HG02970 (cell line): ENCODE measurements around the gene ERCC1.
"Not testable (repeated sequence)": the region's sequence is repeated elsewhere in the genome, so short reads cannot be mapped to it uniquely, and the experiment has no call there.

Experiments
- ATAC-seq: cut with Tn5 transposase; IDR thresholded peaks from one replicate; pipeline ENCODE4 v1.9.1; 2021; ENCODE audit warnings: mild to moderate bottlenecking, moderate library complexity, moderate number of reproducible peaks; ENCODE audit not compliant: unreplicated experiment, low FRiP score

The ERCC1 gene

DNA sequence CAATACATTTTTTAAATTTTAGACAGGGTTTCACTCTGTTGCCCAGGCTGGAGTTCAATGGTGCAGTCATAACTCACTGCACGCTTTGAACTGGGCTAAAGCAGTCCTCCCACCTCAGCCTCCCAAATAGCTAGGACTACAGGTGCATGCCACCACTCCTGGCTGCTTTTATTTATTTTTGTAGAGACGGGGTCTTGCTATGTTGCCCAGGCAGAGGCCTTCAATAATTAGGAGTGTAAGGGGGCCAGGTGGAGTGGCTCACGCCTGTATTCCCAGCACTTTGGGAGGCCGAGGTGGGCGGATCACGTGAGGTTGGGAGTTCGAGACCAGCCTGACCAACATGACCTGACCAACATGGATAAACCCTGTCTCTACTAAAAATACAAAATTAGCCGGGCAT, 8.8 kb upstream of the ERCC1 start:
- not testable (repeated sequence) for ATAC-seq

DNA sequence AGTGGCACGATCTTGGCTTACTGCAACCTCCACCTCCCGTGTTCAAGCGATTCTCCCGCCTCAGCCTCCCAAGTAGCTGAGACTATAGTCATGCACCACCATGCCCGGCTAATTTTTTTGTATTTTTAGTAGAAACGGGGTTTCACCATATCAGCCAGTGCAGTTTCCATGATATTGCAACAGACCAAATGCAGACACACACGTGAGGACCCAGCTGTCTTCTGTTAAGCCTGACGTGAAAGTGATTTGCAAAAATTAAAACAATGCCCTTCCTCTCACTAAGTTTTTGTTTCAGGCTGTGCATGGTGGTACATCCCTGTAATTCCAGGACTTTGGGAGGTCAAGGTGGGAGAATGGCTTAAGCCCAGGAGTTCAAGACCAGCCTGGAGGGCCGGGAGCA, 7.3 kb upstream of the ERCC1 start:
- not testable (repeated sequence) for ATAC-seq

DNA sequence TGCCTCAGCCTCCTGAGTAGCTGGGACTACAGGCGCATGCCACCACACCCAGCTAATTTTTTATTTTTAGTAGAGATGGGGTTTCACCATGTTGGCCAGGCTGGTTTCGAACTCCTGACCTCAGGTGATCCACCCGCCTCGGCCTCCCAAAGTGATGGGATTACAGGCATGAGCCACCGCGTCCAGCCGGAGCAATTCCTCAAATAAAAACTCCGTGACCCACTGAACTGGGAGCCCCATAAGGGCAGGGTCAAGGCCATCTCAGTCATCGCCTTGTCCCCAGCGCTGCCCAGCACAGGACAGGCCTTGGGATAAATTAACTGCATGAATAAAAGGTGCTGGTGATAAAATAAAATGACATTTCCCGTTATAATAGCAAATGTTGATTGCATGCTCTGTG, 6.2 kb upstream of the ERCC1 start:
- not testable (repeated sequence) for ATAC-seq

DNA sequence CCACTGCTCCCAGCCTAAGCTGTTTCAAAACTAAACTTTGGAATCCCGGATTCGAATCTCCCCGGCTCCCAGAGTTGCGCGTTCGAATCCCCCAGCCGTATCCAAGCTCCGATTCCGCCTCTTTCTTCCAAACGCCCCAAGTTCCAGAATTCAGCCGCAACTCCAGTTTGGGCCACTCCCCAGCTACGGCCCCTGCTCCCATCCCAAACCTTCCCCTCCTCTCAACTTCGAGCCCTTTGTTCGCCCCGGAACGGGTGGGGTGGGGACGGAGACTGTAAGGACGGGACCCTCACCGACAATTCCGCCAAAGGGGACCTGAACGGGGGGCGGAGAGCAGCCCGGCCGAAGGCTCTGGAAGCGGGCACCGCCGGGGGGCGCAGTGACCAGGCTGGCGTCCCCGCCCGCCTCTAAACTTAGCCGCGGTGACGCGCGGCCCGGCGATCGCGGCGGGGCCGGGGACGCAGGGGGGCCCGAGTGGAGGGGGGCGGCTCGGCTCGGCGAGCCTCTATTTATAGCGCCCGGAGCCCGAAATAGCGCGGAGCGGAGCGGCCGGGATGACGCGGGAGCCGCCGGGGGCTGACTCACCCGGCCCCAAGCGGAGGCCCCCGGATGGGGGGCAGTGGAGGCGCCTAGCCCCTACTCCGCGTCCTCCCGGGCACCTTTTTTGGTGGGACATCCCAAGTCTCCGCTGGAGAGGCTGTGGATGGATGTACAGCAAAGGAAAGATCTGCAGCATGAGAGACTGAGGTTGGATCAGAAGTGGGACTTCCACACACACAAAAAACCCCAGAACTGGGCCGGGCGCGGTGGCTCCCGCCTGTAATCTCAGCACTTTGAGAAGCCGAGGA, 4.9 kb upstream of the ERCC1 start:
- no peak for ATAC-seq

DNA sequence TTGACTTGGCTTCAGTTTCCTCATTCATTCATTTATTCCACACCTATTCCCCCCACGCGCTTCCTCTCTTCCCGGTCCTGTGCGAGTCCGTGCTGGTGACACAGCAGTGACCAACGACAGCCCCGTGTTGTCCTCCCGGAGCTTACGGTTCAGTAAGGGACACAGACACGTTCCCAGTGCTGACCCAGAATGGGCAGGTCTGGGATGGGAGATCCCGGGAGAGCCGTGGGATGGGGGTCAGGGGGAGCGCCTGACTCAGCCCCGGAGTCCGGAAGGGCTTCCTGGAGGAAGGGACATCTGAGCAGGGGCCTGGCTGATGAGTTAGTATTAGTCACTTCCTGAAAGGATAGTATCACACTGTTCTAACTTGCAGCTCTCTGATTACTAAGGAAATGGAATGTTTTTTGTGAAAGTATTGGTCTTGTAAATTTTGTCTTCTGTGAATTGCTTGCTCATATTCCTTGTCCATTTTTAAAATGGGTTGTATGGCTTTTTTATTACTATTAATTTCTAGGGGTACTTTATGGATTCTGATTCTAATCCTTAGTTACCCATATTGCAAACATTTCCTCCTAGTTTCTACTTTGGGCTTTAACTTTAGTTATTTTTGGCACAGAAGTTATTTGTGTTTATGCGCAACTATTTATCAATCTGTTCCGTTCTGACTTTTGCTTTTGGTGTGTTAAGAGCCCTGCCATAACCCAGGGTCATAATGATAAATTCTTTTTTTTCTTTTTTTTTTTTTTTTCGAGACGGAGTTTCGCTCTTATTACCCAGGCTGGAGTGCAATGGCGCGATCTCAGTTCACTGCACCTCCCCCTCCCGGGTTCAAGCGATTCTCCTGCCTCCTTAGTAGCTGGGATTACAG, 708 bp upstream of the ERCC1 start:
- ATAC-seq: peak; percentile 7

DNA sequence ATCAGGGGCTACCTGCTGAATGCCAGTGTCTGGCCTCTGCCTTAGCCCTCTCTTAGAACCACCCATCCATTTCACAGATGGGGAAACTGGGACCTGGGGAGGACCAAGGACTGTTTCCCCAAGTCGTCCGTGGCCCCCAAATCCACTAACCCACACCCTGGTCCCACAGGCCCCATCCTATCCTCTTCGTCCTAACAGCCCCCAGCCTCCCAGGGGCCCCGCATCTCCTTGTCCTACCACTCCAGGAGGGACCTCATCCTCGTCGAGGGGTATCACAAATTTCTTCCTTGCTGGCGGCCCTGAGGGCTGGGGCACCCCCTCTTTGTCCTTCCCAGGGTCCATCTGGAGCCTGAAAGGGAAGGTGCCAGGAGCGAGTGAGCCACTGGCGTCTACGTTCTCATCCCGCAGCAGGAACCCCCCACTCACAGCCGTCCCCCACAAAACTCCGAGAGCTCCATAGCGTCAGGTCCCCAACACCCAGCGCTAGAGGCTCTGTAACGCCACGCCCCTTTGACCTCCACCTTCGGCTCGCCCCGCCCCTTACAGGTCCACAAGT, 606 bp downstream of the ERCC1 start:
- ATAC-seq: no peak

DNA sequence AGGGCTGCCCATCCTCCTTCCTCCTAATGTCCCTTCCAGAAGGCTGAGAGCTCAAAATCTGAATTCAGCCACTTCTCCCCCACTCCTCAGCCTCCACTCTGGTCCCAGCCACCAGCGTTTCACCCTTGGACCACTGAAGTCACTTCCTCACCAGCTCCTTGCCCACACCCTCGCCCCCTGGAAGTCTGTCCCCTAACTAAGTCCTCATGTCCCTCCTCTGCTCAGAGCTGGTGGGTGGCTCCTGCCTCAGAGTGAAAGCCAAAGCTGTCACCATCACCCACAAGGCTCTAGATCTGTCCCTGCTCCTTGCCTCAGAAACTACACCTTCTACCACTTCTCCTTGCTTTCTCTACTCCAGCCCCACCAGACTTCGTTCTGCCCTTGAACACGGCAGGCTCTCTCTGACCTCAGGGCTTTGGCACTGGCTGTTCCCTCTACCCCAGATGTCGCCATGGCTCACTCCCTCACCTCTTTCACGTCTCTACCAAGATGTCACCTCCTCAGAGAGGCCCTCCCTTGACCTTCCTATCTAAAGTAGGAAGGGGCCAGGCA, 1.7 kb downstream of the ERCC1 start:
- no peak for ATAC-seq

DNA sequence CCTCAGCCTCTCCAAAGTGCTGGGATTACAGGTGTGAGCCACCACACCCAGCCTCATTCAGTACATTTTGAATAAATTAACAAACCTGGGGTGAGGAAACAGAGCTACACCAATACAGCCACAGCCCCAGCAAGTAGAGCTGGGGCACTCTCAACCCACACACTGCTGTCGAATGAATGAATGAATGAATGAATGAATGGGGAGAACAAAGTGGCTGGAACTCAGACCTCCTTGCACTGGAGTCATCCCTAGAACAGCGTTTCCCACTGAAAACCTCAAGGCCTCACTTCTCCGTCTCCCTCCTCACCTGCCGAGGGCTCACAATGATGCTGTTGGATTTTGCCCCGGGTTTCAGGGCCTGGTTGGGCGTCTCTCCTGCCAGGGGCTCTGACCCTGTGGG, 2.8 kb downstream of the ERCC1 start:
- no peak for ATAC-seq

DNA sequence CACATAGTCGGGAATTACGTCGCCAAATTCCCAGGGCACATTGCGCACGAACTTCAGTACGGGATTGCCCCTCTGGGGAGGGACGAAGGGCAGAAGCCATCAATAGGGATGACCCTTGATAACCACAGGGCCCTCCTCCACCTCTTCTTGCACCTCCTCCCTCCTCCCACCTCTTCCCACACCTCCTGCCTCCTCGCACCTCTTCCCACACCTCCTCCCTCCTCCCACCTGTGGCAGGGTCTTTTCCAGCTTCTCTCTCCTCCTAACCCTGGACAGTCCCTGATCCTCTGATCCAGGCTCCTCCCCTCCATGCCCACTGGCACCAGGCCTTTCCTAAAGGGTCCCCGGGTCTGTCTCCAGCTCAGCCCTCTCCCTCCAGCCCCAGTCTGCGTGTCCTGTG, 3.4 kb downstream of the ERCC1 start:
- ATAC-seq: no peak

DNA sequence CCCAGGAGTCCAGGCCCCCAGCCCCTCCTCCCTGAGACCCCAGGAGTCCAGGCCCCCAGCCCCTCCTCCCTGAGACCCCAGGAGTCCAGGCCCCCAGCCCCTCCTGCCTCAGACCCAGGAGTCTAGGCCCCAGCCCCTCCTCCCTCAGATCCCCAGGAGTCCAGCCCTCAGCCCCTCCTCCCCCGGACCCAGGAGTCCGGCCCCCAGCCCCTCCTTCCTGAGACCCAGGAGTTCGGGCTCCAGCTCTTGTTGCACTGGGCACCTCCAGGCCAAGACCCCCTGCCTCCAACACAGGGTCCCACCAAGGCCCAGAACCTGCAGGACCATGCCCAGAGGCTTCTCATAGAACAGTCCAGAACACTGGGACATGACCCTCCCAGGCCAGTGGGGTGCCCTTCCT, 3.8 kb downstream of the ERCC1 start:
- no peak for ATAC-seq

DNA sequence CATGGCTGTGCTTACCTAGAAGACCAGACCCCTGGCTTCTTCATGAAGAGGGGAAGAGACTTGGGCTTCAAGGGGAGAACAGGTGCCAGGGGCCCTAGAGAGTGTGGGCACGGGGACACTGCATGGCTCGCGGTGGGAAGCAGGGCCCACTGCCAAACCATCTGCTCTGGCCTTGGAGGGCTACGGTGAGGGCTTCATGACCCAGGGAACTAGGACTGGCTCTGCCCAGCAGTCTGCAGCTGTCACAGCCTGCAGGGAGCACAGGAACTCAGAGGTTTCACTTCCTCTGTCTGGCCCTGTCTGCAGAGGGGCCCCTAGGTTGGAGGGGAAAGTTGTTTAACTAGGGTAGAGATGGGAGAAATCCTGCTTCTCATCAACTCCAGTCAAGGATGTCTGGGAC, 4.3 kb downstream of the ERCC1 start:
- no peak for ATAC-seq

DNA sequence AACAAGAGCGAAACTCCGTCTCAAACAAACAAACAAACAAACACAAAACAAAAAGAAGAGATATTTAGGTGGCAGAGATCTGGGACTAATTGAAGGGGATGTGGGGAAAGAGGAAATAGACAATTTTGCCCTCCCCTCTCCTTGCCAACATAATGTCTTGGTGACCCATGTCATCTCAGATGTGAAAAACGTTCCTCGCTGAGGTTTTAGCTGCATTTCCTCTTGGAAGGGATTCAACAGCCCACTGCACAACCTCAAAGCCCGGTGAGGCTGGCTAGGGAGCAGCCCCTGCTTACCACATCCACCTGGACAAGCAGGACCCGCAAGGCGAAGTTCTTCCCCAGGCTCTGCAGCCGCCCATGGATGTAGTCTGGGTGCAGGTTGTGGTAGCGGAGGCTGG, 4.9 kb downstream of the ERCC1 start:
- ATAC-seq: no peak

DNA sequence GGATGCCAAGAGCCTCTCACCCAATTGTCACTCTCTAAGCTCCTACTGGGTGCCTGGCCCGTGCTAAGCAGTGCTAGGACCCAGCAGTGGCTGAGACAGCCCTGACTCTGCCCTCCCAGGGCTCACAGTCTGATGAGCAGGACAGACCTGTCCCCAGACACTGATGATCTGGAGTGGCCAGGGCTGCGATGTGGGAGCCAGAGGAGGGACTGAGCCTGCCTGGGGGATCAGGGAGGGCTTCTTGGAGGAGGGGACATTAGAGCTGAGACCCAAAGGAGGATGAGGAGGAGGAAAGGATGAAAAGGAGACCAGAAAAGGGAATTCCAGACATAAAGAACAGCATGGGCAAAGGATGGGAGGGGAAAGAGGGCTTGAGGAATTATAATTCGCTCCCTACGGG, 6.6 kb downstream of the ERCC1 start:
- no peak for ATAC-seq

DNA sequence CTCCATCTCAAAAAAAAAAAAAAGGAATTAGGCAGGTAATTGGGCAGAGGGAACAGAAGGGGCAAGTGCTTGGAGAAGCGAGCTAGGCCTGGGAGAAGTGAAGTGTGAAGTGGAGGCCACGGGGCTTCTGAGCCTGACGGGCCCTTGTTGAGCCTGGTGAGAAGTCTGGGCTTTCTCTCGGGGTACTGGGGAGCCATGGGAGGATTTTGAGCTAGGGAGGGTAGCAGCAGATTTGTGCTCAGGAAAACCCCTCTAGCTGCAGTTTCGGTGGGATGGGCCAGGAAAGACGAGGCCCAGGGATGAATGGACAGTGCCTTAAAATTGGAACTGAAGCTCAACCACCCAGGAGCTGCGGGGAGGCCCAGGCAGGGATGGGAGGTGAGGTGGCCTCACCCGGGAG, 9.2 kb downstream of the ERCC1 start:
- no peak for ATAC-seq

DNA sequence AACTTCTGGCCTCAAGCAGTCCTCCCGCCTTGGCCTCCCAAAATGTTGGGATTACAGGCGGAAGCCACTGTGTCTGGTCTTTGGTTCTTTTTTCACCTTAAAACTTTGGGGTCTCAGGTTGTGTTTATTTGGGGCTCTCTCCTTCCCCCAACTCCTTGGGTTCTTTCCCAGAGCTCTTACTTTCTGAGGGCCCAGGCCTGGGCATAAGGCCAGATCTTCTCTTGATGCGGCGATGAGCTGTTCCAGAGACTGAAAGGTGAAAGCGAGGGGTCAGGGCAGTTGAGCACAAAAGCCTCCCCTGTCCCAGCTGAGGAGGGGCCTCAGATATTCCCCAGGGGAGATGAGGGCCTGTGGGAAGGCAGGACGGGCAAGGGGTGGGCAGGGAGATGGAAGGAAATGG, 10.2 kb downstream of the ERCC1 start:
- ATAC-seq: no peak

DNA sequence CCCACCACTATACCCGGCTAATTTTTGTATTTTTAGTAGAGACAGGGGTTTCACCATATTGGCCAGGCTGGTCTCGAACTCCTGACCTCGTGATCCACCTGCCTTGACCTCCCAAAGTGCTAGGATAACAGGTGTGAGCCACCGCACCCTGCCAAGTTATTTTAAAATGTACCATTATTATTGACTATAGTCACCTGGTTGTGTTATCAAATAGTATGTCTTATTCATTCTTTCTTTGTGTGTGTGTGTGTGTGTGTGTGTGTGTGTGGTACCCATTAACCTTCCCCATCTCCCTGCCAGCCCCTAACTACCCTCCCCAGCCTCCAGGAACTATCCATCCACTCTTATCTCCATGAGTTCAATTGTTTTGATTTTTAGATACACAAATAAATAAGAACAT, 13.4 kb downstream of the ERCC1 start:
- not testable (repeated sequence) for ATAC-seq

DNA sequence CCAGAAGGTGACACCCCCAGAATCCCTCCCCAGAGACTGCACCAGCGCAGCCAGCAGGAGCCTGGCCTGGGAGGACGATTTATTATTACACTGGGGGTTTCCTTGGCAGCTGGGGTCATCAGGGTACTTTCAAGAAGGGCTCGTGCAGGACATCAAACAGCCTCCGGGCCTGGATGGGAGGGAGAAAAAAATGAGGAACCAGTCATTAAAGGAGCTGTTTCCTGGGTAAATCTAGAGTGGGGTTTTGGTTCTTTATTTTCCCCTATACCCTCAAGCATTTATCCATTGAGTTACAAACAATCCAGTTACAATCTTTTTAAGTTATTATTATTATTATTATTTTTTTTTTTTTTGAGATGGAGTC, 14.2 kb downstream of the ERCC1 start:
- ATAC-seq: no peak

DNA sequence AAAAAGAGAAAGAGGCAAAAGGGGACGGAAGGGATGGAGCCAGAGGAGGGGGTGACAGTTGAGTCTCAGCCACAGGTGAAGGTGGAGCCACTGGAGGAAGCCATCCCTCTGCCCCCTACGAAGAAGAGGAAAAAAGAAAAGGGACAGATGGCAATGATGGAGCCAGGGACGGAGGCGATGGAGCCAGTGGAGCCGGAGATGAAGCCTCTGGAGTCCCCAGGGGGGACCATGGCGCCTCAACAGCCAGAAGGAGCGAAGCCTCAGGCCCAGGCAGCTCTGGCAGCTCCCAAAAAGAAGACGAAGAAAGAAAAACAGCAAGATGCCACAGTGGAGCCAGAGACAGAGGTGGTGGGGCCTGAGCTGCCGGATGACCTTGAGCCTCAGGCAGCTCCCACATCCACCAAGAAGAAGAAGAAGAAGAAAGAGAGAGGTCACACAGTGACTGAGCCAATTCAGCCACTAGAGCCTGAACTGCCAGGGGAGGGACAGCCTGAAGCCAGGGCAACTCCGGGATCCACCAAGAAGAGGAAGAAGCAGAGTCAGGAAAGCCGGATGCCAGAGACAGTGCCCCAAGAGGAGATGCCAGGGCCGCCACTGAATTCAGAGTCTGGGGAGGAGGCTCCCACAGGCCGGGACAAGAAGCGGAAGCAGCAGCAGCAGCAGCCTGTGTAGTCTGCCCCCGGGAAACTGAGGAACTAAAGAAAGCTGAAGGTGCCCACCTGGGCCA, 14.7 kb downstream of the ERCC1 start:
- no peak for ATAC-seq

DNA sequence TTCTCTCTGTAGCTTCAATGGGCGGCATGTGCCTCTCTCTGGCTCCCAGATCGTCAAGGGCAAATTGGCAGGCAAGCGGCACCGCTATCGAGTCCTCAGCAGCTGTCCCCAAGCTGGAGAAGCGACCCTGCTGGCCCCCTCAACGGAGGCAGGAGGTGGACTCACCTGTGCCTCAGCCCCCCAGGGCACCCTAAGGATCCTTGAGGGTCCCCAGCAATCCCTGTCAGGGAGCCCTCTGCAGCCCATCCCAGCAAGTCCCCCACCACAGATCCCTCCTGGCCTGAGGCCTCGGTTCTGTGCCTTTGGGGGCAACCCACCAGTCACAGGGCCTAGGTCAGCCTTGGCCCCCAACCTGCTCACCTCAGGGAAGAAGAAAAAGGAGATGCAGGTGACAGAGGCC, 15.6 kb downstream of the ERCC1 start:
- no peak for ATAC-seq

DNA sequence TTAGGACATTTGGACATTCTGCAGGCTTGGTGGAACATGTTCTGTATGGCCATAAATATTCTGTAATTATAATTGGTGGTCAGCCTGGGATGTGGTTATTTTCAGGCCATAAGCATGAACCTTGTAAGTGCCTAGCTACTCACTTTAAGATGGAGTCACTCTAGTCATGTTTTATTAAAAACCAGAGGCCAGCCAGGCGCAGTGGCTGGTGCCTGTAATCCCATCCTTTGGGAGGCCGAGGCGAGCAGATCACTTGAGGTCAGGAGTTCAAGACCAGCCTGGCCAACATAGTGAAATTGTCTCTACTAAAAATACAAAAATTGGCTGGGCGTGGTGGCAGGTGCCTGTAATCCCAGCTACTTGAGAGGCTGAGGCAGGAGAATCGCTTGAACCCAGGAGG, 16.1 kb downstream of the ERCC1 start:
- not testable (repeated sequence) for ATAC-seq

DNA sequence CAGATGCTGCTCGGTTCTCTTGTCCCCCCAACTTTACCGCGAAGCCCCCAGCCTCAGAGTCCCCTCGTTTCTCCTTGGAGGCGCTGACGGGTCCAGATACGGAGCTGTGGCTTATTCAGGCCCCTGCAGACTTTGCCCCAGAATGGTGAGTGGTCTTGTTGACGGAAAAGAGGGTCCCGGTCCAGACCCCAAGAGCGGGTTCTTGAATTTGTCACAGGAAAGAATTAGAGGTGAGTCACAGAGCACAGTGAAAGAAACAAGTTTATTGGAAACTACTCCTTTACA, 16.7 kb downstream of the ERCC1 start:
- ATAC-seq: no peak
